ENCODE results near the gene RANBP3.

GRCh38 chr19:6011794-6012193 is 33.9 kb upstream of the RANBP3 start:
- TF ChIP-seq GATA3 (IDR thresholded peaks at IDR 0.05; ENCODE audit: low read depth, low read length) = no peak
- TF ChIP-seq GATA2 (IDR thresholded peaks at IDR 0.05; ENCODE audit: low read depth, low read length) = no peak

Data from SH-SY5Y (cell line).